ENCODE data around the gene ENPP3.
A peak's percentile ranks its signal among the peaks of the same experiment; 100 is the strongest.

The ENPP3 gene

DNA sequence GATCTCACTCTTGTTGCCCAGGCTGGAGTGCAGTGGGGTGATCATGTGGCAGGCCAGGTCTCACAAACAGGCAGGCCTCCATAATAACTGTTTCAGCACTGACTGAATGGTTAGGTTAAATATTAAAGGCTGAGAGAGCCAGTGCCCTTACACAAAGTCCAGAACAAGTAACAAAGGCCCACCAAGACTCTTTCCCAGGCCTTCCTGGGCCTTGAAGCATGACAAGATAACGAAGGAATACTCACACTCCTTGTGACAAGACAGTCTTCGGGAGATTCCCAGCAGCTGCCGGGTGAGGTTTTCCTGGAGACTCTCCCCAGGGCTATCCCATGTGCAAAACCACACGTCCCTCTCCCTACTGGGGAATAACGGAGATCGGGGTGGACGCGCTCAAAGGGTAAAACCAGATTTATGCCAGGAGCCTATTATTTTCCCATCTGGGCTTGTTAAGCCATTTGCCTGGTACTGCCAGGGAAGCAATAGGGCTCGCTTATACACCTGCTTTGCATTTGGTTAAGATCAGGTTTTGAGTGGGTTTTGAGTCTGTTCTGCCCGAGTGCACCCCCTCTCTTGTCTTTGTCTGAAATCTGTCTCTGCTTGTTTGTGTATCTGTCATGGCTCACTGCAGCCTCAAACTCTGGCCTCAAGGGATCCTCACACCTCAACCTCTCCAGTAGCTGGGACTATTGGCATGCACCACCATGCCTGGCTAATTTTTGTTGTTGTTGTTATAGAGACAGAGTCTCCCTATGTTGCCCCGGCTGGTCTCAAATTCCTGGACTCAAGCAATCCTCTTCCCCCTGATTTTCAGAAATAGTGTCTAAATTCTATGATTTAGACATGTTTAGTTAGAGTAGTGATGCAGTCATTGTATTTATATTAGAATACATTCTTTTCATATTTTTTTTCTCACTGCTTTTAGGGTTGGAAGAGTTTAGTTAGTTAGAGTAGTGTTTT, 1.4 kb upstream of the ENPP3 start:
- no peaks in the 10 kb centered on the region for H3K36me3 ChIP-seq (ENCODE audit: control insufficient read depth in 2 of 2, insufficient read depth in 1 of 2, low read length in 2 of 2)
- CTCF ChIA-PET = interaction anchor here (0.6 to 5.2 kb wide), 3 partner anchors 7 to 571 kb away, joined by 3 to 84 read pairs (median 4); partner anchors contain the start of gene MED23

DNA sequence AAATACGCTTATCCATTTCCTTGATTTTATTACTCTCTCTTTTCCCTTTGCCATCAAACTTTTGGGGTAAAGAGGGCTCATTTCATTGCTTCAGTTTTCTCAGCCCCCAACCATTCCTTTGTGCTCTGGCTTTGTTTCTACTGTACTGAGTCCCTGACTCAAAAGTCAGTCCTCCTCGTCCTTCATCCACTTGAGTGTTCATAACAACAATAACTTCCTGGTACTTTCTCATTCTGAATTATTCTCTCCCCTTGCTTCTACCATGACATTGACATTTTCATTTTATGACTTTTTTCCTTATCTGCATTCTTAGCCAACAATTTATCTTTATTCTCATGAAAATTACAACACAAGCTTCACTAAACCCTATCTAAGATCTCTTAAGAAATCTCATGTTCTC, 911 bp downstream of the ENPP3 start:
- H3K36me3 ChIP-seq (ENCODE audit: control insufficient read depth in 2 of 2, insufficient read depth in 1 of 2, low read length in 2 of 2) = no peaks in the 10 kb centered on the region
- no peak overlapping the region for H3K4me3 ChIP-seq (ENCODE audit: low read depth, low read length)
- no peak for TF ChIP-seq OSR2 (tag by site-specific recombination; IDR thresholded peaks at IDR 0.05)
- TF ChIP-seq KLF1 (tag by site-specific recombination; IDR thresholded peaks at IDR 0.05) = no peak
- TF ChIP-seq OVOL3 (tag by site-specific recombination; IDR thresholded peaks at IDR 0.05) = no peak
- TF ChIP-seq, protein P1, sequence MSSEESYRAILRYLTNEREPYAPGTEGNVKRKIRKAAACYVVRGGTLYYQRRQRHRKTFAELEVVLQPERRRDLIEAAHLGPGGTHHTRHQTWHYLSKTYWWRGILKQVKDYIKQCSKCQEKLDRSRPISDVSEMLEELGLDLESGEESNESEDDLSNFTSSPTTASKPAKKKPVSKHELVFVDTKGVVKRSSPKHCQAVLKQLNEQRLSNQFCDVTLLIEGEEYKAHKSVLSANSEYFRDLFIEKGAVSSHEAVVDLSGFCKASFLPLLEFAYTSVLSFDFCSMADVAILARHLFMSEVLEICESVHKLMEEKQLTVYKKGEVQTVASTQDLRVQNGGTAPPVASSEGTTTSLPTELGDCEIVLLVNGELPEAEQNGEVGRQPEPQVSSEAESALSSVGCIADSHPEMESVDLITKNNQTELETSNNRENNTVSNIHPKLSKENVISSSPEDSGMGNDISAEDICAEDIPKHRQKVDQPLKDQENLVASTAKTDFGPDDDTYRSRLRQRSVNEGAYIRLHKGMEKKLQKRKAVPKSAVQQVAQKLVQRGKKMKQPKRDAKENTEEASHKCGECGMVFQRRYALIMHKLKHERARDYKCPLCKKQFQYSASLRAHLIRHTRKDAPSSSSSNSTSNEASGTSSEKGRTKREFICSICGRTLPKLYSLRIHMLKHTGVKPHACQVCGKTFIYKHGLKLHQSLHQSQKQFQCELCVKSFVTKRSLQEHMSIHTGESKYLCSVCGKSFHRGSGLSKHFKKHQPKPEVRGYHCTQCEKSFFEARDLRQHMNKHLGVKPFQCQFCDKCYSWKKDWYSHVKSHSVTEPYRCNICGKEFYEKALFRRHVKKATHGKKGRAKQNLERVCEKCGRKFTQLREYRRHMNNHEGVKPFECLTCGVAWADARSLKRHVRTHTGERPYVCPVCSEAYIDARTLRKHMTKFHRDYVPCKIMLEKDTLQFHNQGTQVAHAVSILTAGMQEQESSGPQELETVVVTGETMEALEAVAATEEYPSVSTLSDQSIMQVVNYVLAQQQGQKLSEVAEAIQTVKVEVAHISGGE (tag by site-specific recombination; conservative IDR thresholded peaks at IDR 0.05; ENCODE audit: low read depth) = no peak
- TF ChIP-seq ZNF335 (tag by site-specific recombination; conservative IDR thresholded peaks at IDR 0.05) = no peak
- TF ChIP-seq, protein P2, sequence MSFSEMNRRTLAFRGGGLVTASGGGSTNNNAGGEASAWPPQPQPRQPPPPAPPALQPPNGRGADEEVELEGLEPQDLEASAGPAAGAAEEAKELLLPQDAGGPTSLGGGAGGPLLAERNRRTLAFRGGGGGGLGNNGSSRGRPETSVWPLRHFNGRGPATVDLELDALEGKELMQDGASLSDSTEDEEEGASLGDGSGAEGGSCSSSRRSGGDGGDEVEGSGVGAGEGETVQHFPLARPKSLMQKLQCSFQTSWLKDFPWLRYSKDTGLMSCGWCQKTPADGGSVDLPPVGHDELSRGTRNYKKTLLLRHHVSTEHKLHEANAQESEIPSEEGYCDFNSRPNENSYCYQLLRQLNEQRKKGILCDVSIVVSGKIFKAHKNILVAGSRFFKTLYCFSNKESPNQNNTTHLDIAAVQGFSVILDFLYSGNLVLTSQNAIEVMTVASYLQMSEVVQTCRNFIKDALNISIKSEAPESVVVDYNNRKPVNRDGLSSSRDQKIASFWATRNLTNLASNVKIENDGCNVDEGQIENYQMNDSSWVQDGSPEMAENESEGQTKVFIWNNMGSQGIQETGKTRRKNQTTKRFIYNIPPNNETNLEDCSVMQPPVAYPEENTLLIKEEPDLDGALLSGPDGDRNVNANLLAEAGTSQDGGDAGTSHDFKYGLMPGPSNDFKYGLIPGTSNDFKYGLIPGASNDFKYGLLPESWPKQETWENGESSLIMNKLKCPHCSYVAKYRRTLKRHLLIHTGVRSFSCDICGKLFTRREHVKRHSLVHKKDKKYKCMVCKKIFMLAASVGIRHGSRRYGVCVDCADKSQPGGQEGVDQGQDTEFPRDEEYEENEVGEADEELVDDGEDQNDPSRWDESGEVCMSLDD (tag by site-specific recombination; IDR thresholded peaks at IDR 0.05) = no peak
- no peak for TF ChIP-seq ZNF394 (tag by site-specific recombination; IDR thresholded peaks at IDR 0.05; ENCODE audit: borderline replicate concordance)
- TF ChIP-seq, protein P3, sequence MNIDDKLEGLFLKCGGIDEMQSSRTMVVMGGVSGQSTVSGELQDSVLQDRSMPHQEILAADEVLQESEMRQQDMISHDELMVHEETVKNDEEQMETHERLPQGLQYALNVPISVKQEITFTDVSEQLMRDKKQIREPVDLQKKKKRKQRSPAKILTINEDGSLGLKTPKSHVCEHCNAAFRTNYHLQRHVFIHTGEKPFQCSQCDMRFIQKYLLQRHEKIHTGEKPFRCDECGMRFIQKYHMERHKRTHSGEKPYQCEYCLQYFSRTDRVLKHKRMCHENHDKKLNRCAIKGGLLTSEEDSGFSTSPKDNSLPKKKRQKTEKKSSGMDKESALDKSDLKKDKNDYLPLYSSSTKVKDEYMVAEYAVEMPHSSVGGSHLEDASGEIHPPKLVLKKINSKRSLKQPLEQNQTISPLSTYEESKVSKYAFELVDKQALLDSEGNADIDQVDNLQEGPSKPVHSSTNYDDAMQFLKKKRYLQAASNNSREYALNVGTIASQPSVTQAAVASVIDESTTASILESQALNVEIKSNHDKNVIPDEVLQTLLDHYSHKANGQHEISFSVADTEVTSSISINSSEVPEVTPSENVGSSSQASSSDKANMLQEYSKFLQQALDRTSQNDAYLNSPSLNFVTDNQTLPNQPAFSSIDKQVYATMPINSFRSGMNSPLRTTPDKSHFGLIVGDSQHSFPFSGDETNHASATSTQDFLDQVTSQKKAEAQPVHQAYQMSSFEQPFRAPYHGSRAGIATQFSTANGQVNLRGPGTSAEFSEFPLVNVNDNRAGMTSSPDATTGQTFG (tag by site-specific recombination; IDR thresholded peaks at IDR 0.05; ENCODE audit: borderline replicate concordance) = no peak
- no peak for TF ChIP-seq BCL11A (tag by site-specific recombination; IDR thresholded peaks at IDR 0.05; ENCODE audit: low read depth)
- TF ChIP-seq, protein P4, sequence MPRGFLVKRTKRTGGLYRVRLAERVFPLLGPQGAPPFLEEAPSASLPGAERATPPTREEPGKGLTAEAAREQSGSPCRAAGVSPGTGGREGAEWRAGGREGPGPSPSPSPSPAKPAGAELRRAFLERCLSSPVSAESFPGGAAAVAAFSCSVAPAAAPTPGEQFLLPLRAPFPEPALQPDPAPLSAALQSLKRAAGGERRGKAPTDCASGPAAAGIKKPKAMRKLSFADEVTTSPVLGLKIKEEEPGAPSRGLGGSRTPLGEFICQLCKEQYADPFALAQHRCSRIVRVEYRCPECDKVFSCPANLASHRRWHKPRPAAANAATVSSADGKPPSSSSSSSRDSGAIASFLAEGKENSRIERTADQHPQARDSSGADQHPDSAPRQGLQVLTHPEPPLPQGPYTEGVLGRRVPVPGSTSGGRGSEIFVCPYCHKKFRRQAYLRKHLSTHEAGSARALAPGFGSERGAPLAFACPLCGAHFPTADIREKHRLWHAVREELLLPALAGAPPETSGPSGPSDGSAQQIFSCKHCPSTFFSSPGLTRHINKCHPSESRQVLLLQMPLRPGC (tag by site-specific recombination; IDR thresholded peaks at IDR 0.05) = no peak
- TF ChIP-seq GFI1B (tag by site-specific recombination; IDR thresholded peaks at IDR 0.05) = no peak
- TF ChIP-seq ZFP37 (tag by site-specific recombination; IDR thresholded peaks at IDR 0.05) = no peak
- TF ChIP-seq ZNF660 (tag by site-specific recombination; IDR thresholded peaks at IDR 0.05) = no peak
- TF ChIP-seq ZNF114 (tag by site-specific recombination; IDR thresholded peaks at IDR 0.05) = no peak
- TF ChIP-seq, protein P5, sequence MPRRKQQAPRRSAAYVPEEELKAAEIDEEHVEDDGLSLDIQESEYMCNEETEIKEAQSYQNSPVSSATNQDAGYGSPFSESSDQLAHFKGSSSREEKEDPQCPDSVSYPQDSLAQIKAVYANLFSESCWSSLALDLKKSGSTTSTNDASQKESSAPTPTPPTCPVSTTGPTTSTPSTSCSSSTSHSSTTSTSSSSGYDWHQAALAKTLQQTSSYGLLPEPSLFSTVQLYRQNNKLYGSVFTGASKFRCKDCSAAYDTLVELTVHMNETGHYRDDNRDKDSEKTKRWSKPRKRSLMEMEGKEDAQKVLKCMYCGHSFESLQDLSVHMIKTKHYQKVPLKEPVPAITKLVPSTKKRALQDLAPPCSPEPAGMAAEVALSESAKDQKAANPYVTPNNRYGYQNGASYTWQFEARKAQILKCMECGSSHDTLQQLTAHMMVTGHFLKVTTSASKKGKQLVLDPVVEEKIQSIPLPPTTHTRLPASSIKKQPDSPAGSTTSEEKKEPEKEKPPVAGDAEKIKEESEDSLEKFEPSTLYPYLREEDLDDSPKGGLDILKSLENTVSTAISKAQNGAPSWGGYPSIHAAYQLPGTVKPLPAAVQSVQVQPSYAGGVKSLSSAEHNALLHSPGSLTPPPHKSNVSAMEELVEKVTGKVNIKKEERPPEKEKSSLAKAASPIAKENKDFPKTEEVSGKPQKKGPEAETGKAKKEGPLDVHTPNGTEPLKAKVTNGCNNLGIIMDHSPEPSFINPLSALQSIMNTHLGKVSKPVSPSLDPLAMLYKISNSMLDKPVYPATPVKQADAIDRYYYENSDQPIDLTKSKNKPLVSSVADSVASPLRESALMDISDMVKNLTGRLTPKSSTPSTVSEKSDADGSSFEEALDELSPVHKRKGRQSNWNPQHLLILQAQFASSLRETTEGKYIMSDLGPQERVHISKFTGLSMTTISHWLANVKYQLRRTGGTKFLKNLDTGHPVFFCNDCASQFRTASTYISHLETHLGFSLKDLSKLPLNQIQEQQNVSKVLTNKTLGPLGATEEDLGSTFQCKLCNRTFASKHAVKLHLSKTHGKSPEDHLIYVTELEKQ (tag by site-specific recombination; IDR thresholded peaks at IDR 0.05; ENCODE audit: borderline replicate concordance) = no peak
- no peak for TF ChIP-seq ZIC2 (tag by site-specific recombination; IDR thresholded peaks at IDR 0.05)
- TF ChIP-seq ZSCAN16 (tag by site-specific recombination; IDR thresholded peaks at IDR 0.05) = no peak
- TF ChIP-seq ZNF621 (tag by site-specific recombination; IDR thresholded peaks at IDR 0.05) = no peak
- POLR2A ChIA-PET = no interaction called here
- H3K9me3 ChIP-seq (ENCODE audit: control insufficient read depth, insufficient read depth, low read depth, low read length) = no peaks in the 10 kb centered on the region
- H3K4me1 ChIP-seq (ENCODE audit: control insufficient read depth, insufficient read depth, low read length) = no peaks in the 10 kb centered on the region
- CTCF ChIA-PET = interaction anchor here (5.2 kb wide), 1 partner anchor 9 kb away, joined by 84 read pairs; the partner anchor contains the start of gene MED23
- no peak overlapping the region for H3K27ac ChIP-seq (ENCODE audit: extremely low read depth, low read depth, low read length)

More for the DNA sequence above, 1.4 kb upstream of the ENPP3 start:
- Histone ChIP-seq H3K27ac (ENCODE audit: extremely low read depth, low read depth, low read length) (no peak overlapping the region), H3K4me1 (ENCODE audit: control insufficient read depth, insufficient read depth, low read length) (no peaks in the 10 kb centered on the region), H3K9me3 (ENCODE audit: control insufficient read depth, insufficient read depth, low read depth, low read length) (no peaks in the 10 kb centered on the region), H3K4me3 (ENCODE audit: low read depth, low read length) (no peak overlapping the region)
- TF ChIP-seq ZNF843 (tag by site-specific recombination; IDR thresholded peaks at IDR 0.05) (no peak), ZNF560 (tag by site-specific recombination; IDR thresholded peaks at IDR 0.05; ENCODE audit: borderline replicate concordance) (no peak), ZNF133 (tag by site-specific recombination; IDR thresholded peaks at IDR 0.05) (peak; percentile 70)
- POLR2A ChIA-PET = no interaction called here
